Neural cell (in vitro differentiated cells): ENCODE results near the gene PRKCG.

Experiments
- CTCF ChIP-seq: fragments of 450-650 bp; IDR thresholded peaks from 2 replicates; pipeline ENCODE4 v1.5.1; 2014; ENCODE audit warnings: antibody characterized with exemption, mild to moderate bottlenecking, moderate library complexity; ENCODE audit not compliant: poor library complexity, severe bottlenecking
- EP300 ChIP-seq: fragments of 450-650 bp; conservative IDR thresholded peaks from 2 replicates; pipeline ENCODE4 v1.6.1; 2014; ENCODE audit warnings: antibody characterized with exemption, mild to moderate bottlenecking, moderate library complexity; ENCODE audit not compliant: poor library complexity, severe bottlenecking
- REST ChIP-seq: IDR thresholded peaks from 2 replicates; pipeline ENCODE4 v1.6.1; 2012; ENCODE audit warnings: borderline replicate concordance
- TAF1 ChIP-seq: IDR thresholded peaks from 2 replicates; pipeline ENCODE4 v1.6.1; 2012; ENCODE audit warnings: low read depth

- TF ChIP-seq EP300: no peak
- no peak for TF ChIP-seq CTCF
- no peak for TF ChIP-seq TAF1
- no peak for TF ChIP-seq REST
Observed at GRCh38 chr19:53945441-53945840, 63.4 kb downstream of the PRKCG start.
